BE2C (cell line): Measurements from ENCODE around the gene PSENEN.

ENCODE experiments used
- DNase-seq: peaks from one replicate; pipeline ENCODE4 v3.0.0-alpha.2; 2020
- H3K27me3 ChIP-seq: fragments of 250-450 bp; sonication (Bioruptor Pico); 2 replicates; pipeline ENCODE4 v1.5.1; 2020; ENCODE audit warnings: mild to moderate bottlenecking
- H3K36me3 ChIP-seq: fragments of 250-450 bp; sonication (Bioruptor Pico); 2 replicates; pipeline ENCODE4 v1.5.1; 2020; ENCODE audit warnings: mild to moderate bottlenecking
- H3K4me1 ChIP-seq: fragments of 250-450 bp; sonication (Bioruptor Pico); 2 replicates; pipeline ENCODE4 v1.5.1; 2020
- H3K4me3 ChIP-seq: 2 replicates; pipeline ENCODE4 v1.5.1; 2011; ENCODE audit warnings: low read depth, low read length
- H3K9me3 ChIP-seq: fragments of 250-450 bp; sonication (Bioruptor Pico); 2 replicates; pipeline ENCODE4 v1.5.1; 2020
- TF ChIP-seq, protein P1 (sequence below): IDR thresholded peaks from 2 replicates; pipeline ENCODE4 v1.5.1; 2012; ENCODE audit warnings: mild to moderate bottlenecking, low read depth, low read length

Gene PSENEN

GRCh38 chr19:35740108-35740422, 5.4 kb upstream of the PSENEN start:
- H3K27me3 ChIP-seq, result no peaks in the 10 kb centered on the region

DNA sequence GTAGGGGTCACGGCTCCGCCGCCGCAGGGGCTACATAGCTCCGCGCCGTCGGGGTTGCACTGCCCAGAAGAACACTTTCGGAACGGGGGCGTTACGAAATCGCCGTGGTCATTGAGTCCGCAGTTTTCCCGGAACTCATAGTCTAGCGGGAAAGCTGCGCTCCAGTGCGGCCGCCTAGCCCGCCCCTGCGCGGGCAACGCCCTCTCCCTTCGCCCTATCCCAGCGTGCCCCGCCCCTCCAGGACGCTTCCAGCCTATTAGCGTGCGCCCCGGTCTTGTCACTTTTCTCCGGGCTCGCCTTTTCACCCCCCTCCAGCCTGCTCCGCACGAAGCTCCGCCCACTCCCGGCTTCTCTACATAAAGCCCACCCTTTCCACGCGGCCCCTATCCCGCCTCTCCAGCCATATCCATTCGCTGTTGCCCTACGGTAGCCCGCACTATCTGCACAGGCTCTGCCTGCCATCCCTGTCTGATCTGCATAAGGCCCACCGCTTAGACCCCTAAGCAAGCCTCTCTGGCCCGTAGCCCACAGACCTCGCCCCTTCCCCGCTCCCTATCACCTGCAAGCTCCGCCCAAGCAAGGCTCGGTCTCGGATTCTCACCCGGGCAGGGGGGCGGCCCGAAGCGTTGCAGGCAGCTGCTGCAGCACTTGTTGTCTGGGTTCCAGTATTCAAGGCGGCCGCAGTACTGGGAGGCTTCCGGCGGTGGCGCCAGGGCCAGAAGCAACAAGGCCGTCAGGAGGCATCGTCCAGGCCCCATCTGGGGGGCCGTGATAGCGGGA, 4.8 kb upstream of the PSENEN start:
- peak; percentile 99 for DNase-seq
- Histone ChIP-seq H3K9me3 (no peaks in the 10 kb centered on the region), H3K4me3 (peak overlapping the region; percentile 80), H3K4me1 (peaks cover 3% of the 10 kb centered on the region; the same call in 1 of the 2 replicates), H3K36me3 (peaks cover 25% of the 10 kb centered on the region), H3K27me3 (no peaks in the 10 kb centered on the region)
- TF ChIP-seq, protein P1, sequence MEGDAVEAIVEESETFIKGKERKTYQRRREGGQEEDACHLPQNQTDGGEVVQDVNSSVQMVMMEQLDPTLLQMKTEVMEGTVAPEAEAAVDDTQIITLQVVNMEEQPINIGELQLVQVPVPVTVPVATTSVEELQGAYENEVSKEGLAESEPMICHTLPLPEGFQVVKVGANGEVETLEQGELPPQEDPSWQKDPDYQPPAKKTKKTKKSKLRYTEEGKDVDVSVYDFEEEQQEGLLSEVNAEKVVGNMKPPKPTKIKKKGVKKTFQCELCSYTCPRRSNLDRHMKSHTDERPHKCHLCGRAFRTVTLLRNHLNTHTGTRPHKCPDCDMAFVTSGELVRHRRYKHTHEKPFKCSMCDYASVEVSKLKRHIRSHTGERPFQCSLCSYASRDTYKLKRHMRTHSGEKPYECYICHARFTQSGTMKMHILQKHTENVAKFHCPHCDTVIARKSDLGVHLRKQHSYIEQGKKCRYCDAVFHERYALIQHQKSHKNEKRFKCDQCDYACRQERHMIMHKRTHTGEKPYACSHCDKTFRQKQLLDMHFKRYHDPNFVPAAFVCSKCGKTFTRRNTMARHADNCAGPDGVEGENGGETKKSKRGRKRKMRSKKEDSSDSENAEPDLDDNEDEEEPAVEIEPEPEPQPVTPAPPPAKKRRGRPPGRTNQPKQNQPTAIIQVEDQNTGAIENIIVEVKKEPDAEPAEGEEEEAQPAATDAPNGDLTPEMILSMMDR, result no peak

More at GRCh38 chr19:35740108-35740422, 5.4 kb upstream of the PSENEN start:
- Histone ChIP-seq H3K9me3 (no peaks in the 10 kb centered on the region), H3K4me3 (peak overlapping the region; percentile 80), H3K36me3 (peaks cover 29% of the 10 kb centered on the region), H3K4me1 (peaks cover 3% of the 10 kb centered on the region; the same call in 1 of the 2 replicates)
- no peak for DNase-seq
- TF ChIP-seq, protein P1, result no peak

- peaks cover 21% of the 10 kb centered on the region for H3K36me3 ChIP-seq
- H3K9me3 ChIP-seq, result no peaks in the 10 kb centered on the region
- peaks cover 3% of the 10 kb centered on the region; the same call in 1 of the 2 replicates for H3K4me1 ChIP-seq
- peak overlapping the region; percentile 80 for H3K4me3 ChIP-seq
- TF ChIP-seq, protein P1, result peak; percentile 39
- H3K27me3 ChIP-seq, result no peaks in the 10 kb centered on the region
- DNase-seq, result no peak
These were observed 4.3 kb upstream of the PSENEN start for GRCh38 chr19:35741203-35741515.

DNA sequence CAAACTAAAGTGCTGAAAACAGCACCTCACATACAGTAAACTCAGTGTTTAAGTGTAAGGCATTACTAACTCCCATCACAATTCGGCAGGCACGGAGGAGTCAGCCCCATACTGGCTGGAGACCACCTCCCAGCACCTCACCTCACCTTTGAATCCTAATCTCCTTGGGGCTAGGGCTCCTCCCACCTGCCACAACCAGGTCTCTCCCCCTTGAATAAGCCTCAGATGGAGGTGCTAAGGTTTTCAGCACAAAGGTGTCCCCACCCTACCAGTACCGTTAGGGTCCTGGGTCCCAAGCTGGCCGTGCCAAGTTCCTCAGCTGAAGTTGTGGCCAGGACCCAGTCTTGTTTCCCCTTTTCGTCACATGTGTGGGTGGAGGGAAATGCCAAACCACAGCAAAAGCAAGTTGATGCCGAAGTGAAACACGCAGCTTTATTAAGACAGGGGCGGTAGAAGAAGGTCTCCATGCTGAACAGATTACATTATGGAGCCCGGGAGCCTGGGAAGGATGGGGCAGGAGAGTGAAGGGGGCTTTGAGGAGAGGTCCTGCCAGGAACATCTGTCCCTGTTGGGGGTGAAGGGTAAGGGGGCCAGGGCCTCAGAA, 3.2 kb upstream of the PSENEN start, which contains the start of gene IGFLR1:
Gene IGFLR1, minus strand, starts transcription at position 332 of the 604 bp plus-strand sequence. CDS start 1,272 bp downstream, outside the sequence.
- DNase-seq, result no peak
- TF ChIP-seq, protein P1, result no peak
- Histone ChIP-seq H3K36me3 (peaks cover 13% of the 10 kb centered on the region), H3K4me3 (peak within 1 kb of the TSS; percentile 80), H3K4me1 (peaks cover 3% of the 10 kb centered on the region; the same call in 1 of the 2 replicates), H3K9me3 (no peaks in the 10 kb centered on the region), H3K27me3 (no peaks in the 10 kb centered on the region)

DNA sequence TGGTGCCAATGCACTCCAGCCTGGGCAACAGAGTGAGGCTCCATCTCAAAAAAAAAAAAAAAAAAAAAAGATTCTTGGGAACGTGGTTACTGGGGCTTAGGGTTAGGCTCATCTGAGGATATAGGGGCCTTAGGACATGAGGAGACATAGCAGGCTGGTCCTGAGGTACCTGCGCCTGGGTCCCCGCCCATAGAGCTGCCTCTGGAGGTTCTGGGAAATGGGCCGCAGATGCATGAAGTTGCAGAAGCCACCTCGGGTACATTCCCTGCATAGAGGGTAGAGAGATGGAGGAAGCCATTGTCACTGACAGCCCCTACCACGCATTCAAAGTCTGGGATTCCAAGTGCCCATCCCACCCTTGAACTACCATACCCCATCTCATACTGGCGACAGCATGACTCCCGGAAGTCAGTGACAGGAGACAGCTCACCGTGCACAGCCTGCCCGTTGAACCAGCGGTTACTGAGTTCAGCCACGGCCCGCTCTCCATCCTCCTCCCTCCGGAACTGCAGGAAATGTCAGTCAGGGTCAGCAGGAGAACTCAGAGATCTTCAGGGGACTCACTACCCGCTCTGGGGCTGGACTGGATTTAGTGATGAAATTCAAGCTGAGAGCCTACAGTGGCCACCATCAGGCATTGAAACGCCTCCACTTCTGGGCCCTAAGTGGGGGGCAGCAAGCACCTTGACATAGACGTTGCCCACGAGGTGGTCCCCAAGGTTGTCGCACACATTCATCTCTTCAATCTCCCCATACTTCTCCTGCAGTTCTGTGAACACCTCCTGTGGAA, 1.6 kb upstream of the PSENEN start:
- H3K9me3 ChIP-seq, result no peaks in the 10 kb centered on the region
- peaks cover 3% of the 10 kb centered on the region; the same call in 1 of the 2 replicates for H3K4me1 ChIP-seq
- TF ChIP-seq, protein P1, result no peak
- DNase-seq, result no peak
- peak overlapping the region; percentile 75; the same call in 1 of the 2 replicates for H3K4me3 ChIP-seq
- no peaks in the 10 kb centered on the region for H3K36me3 ChIP-seq
- H3K27me3 ChIP-seq, result no peaks in the 10 kb centered on the region
